Adrenal gland (tissue), 12 donors: Measurements from ENCODE around the gene MAP3K20. TPM values are rescaled to one million over a fixed set of nuclear protein-coding genes. Genes with fewer than 3 reads are reported as not detected.

Source experiments
- DNase-seq, 7 donors: peaks; one replicate each; pipeline ENCODE4 v3.0.0-alpha.2; 2019 to 2020
- H3K27ac ChIP-seq, 5 donors: fragments of 200-600 bp; sonication (generic) in 4 of 5; 1 replicate in 3 of 5; 2 replicates in 2 of 5; pipeline versions ENCODE4 v1.5.1 to v1.8.0; 2016 to 2020; ENCODE audit warnings: mild to moderate bottlenecking in 1 of 5
- H3K27me3 ChIP-seq: fragments of 200-600 bp; 2 replicates; pipeline ENCODE4 v1.8.0; 2021
- H3K36me3 ChIP-seq, 2 donors: fragments of 200-600 bp; replicated peaks in 1 of 2; 1 replicate in 1 of 2; 2 replicates in 1 of 2; pipeline versions ENCODE4 v1.5.1 to v1.8.0; 2018 to 2022
- H3K4me1 ChIP-seq, 2 donors: fragments of 200-600 bp; replicated peaks in 1 of 2; 1 replicate in 1 of 2; 2 replicates in 1 of 2; pipeline versions ENCODE4 v1.5.1 to v1.8.0; 2018 to 2021
- H3K4me3 ChIP-seq, 4 donors: fragments of 200-600 bp; sonication (generic) in 3 of 4; one replicate each; pipeline ENCODE4 v1.5.1; 2016 to 2018
- H3K9me3 ChIP-seq, 3 donors: fragments of 200-600 bp; sonication (generic) in 1 of 3; replicated peaks in 1 of 3; 1 replicate in 2 of 3; 2 replicates in 1 of 3; pipeline versions ENCODE4 v1.5.1 to v1.8.0; 2016 to 2021
- POLR2A ChIP-seq, 2 donors: fragments of 450-650 bp; IDR thresholded peaks; one replicate each; pipeline ENCODE4 v1.6.1; 2017; ENCODE audit warnings: antibody characterized with exemption in 2 of 2, mild to moderate bottlenecking in 2 of 2, moderate library complexity in 1 of 2
- WGBS, 4 donors: extraction: QIAGEN DNeasy Blood & Tissue Kit in 2 of 4; methylation state at CpG; one replicate each; pipeline versions ENCODE4 v1.1.5 to v1.1.7; 2013 to 2017; 5-methylcytosine and 5-hydroxymethylcytosine counted together
- intact Hi-C, 2 donors: fragments of 100-400 bp; cut with DNase I; formaldehyde crosslinking; loops; one replicate each; pipeline versions ENCODE4 v1.14.1 to v1.15.0; 2022 to 2023
- polyA plus RNA-seq, 3 donors: library from polyadenylated mRNA; stranded (reverse); fragments of 200-250 nt in 2 of 3; fragments of 350-450 nt in 1 of 3; fragmentation: Illumina TruSeq in 1 of 3; extraction: RNeasy Lipid Tissue Mini Kit (QIAGEN cat#74804) in 1 of 3; gene quantifications; one replicate each; pipeline ENCODE4 v1.2.3, GENCODE V29; 2013 to 2014
- total RNA-seq, 9 donors: library from RNA; depleted of rRNA in 4 of 9; stranded (reverse); fragments of >200 nt in 4 of 9; fragments of 120-200 nt in 1 of 9; fragmentation: NEBNext Ultra II Directional in 1 of 9; extraction: Animal tissue kit (Norgen Biotek cat#: 25700) in 1 of 9; gene quantifications; one replicate each; pipeline versions ENCODE4 v1.1.0 to v1.2.4, GENCODE V29; 2013 to 2023
- TF ChIP-seq, protein P1 (sequence below), 6 experiments: fragments of 450-650 bp in 4 of 6; fragments of 200-600 bp in 2 of 6; sonication (generic) in 1 of 6; IDR thresholded peaks; 1 replicate in 5 of 6; 2 replicates in 1 of 6; pipeline versions ENCODE4 v1.5.1 to v1.8.0; 2016 to 2021; ENCODE audit warnings: antibody characterized with exemption in 6 of 6, mild to moderate bottlenecking in 2 of 6, moderate library complexity in 1 of 6
- donor health status: healthy with polysubstance abuse.
- donor health status: Bipolar disorder and iron deficiency.
- donor health status: DM: yes; HTN: yes; CAD: no.
- donor health status: DM: no; HTN: no; CAD: no.
- donor health status: DM: no; HTN: no; CAD: no.
- donor health status: DM: yes; HTN: yes; CAD: no.

The MAP3K20 gene
- total and polyA plus RNA-seq, 12 donors: 8.1 to 54.2 (median 25.4) TPM

DNA sequence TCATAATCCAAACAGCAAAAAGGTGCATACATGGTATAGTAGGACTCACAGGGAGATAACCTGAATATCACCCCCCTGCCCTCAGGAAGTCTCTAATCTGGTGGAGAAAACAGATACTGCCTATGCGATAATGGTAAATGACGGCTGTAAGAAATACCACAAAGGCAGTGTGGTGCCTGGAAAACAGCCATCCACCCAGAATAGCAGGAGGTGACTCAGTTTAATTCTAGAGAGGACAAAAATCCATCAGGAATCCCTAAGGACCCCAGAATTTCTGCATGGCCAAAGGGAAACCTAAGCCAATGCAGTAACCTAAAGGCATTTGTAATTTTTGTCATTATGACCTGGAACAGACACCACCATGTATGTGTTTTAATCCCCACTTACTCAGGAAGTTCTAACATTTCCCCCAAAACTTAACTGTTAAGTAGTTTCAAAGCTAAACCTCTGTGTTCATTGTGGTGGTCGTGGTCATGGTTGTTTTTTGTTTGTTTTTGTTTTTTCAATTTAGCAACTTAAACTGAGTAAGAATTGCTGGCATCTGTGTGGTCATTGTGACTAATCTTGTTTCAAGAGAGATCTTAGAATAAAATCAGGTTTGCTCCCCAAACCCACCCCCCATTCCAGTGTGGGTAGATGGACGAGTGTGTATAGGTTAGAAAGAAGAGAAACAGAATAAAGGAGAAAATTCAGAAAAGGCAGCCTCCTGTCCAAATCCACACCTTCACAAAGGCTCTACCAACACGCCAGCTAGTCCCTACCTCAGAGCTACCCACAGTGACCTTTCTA, 157.5 kb downstream of the MAP3K20 start:
- Histone ChIP-seq H3K4me1 (no peaks in the 10 kb centered on the region), H3K36me3 (no peaks in the 10 kb centered on the region), H3K27me3 (no peaks in the 10 kb centered on the region), H3K9me3 (no peaks in the 10 kb centered on the region), H3K27ac (no peak overlapping the region), H3K4me3 (no peak overlapping the region)
- TF ChIP-seq, protein P1, sequence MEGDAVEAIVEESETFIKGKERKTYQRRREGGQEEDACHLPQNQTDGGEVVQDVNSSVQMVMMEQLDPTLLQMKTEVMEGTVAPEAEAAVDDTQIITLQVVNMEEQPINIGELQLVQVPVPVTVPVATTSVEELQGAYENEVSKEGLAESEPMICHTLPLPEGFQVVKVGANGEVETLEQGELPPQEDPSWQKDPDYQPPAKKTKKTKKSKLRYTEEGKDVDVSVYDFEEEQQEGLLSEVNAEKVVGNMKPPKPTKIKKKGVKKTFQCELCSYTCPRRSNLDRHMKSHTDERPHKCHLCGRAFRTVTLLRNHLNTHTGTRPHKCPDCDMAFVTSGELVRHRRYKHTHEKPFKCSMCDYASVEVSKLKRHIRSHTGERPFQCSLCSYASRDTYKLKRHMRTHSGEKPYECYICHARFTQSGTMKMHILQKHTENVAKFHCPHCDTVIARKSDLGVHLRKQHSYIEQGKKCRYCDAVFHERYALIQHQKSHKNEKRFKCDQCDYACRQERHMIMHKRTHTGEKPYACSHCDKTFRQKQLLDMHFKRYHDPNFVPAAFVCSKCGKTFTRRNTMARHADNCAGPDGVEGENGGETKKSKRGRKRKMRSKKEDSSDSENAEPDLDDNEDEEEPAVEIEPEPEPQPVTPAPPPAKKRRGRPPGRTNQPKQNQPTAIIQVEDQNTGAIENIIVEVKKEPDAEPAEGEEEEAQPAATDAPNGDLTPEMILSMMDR (IDR thresholded peaks at IDR 0.05): no peak
- no peak for TF ChIP-seq POLR2A (IDR thresholded peaks at IDR 0.05)
- 95 to 97% (median 95%) methylated on average over 5 of the region's 5 CpGs for WGBS, 4 donors
- no peak for DNase-seq
- intact Hi-C loops: no loop called here

DNA sequence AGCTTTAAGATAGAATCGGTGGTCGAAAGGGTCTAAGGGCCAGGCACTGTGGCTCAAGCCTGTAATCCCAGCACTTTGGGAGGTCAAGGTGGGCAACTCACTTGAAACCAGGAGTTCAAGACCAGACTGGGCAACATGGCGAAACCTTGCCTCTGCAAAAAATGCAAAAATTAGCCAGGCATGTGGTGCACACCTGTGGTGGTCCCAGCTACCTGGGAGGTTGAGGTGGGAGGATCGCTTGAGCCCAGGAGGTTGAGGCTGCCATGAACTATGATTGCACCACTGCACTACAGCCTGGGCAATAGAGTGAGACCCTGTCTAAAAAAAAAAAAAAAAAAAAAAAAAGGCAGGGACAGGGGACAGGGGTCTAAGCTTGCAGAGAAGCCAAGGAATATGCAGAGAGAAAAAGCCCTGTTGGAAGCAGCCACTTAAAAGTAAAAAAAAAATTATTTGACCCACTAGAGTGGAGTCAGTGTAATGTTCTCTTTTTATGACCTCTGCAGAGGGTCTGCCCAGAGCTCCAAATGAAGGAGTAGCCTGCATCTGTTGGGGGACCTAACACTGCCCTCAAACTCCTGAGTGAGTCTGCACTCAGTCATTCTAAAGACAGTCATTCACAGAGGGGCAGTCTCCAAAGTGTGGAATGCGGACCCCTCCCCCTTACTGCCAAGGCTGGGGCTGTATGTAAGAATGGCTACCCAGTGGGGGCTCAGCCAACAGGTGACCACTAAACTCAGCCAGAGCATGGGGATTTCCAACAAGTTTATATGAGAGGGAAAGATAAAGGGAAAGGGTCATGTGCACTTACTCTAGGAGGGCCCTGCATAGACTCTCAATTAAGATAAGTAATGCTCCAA, 160.5 kb downstream of the MAP3K20 start:
- no peaks in the 10 kb centered on the region for H3K4me1 ChIP-seq
- no peak overlapping the region for H3K27ac ChIP-seq
- 88 to 96% (median 96%) methylated on average over 4 to 5 of the region's 5 CpGs for WGBS, 4 donors
- intact Hi-C loops: no loop called here
- H3K27me3 ChIP-seq: no peaks in the 10 kb centered on the region
- H3K4me3 ChIP-seq: no peak overlapping the region
- DNase-seq: no peak
- H3K9me3 ChIP-seq: no peaks in the 10 kb centered on the region
- no peaks in the 10 kb centered on the region for H3K36me3 ChIP-seq
- TF ChIP-seq, protein P1 (IDR thresholded peaks at IDR 0.05): no peak
- TF ChIP-seq POLR2A (IDR thresholded peaks at IDR 0.05): no peak

DNA sequence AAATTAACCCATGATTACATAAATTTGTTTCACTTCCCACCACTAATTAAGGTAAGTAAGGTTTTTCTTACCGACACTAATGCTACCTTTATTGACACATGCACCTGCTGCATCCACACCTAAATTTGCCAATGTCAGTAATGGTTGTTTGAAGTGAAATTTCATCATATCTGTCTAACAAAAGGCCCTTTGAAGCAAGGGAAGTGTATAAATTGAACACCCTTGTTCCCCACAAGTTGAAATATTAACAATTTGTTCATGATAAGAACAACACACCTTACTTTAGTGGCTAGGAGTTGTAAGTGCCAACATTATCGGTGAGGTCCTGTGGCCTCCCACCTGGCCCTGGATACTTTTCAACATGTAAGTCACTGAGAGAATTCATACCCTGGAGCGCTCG, 162.7 kb downstream of the MAP3K20 start:
- no peak for TF ChIP-seq POLR2A (IDR thresholded peaks at IDR 0.05)
- TF ChIP-seq, protein P1 (IDR thresholded peaks at IDR 0.05): no peak
- H3K27ac ChIP-seq: no peak overlapping the region
- intact Hi-C loops: no loop called here
- H3K27me3 ChIP-seq: no peaks in the 10 kb centered on the region
- no peak for DNase-seq
- H3K36me3 ChIP-seq: no peaks in the 10 kb centered on the region
- no peaks in the 10 kb centered on the region for H3K9me3 ChIP-seq
- no peaks in the 10 kb centered on the region for H3K4me1 ChIP-seq
- WGBS, 4 donors: 89 to 97% (median 96%) methylated on average over 4 of the region's 4 CpGs
- H3K4me3 ChIP-seq: no peak overlapping the region

DNA sequence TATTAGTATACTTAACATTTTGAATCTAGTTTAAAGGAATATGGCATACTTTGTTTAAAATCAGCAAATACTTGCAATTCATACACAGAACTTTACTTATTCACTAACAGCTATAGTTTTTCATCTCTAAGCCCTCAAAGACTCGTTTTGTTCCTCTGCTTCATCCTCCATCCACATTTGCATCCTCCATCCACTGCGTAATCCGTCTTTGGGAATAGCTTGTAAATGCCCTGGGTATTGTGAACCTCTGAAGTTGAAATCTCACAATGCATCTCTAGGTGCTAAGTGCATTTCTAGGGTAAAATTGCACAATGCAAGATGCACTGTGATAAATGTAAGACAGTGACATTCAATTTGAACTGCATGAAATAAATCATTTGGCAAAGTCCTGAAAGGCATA, 163.2 kb downstream of the MAP3K20 start:
- intact Hi-C loops: no loop called here
- Histone ChIP-seq H3K27ac (no peak overlapping the region), H3K27me3 (no peaks in the 10 kb centered on the region), H3K4me1 (no peaks in the 10 kb centered on the region), H3K4me3 (no peak overlapping the region), H3K36me3 (no peaks in the 10 kb centered on the region), H3K9me3 (no peaks in the 10 kb centered on the region)
- no peak for DNase-seq
- TF ChIP-seq POLR2A (IDR thresholded peaks at IDR 0.05): no peak
- TF ChIP-seq, protein P1 (IDR thresholded peaks at IDR 0.05): no peak
- 81 to 93% (median 91%) methylated on average over 3 of the region's 3 CpGs for WGBS, 4 donors
